Neuronal stem cell (in vitro differentiated cells): ENCODE data around the gene KLK1.

Experiments
- DNase-seq: peaks from one replicate; pipeline ENCODE4 v3.0.0-alpha.2; 2013; ENCODE audit warnings: low spot score
- H2AFZ ChIP-seq: one replicate; pipeline ENCODE4 v1.6.1; 2013; ENCODE audit warnings: mild to moderate bottlenecking, low read length, inconsistent platforms
- H2AK5ac ChIP-seq: 2 replicates; pipeline ENCODE4 v1.6.1; 2013; ENCODE audit warnings: low read depth, mild to moderate bottlenecking, inconsistent platforms, low read length, moderate library complexity, mixed read lengths
- H2BK120ac ChIP-seq: 2 replicates; pipeline ENCODE4 v1.6.1; 2013; ENCODE audit warnings: low read depth, mild to moderate bottlenecking, inconsistent platforms, low read length, moderate library complexity, mixed read lengths
- H2BK12ac ChIP-seq: one replicate; pipeline ENCODE4 v1.6.1; 2013; ENCODE audit warnings: low read length, inconsistent platforms
- H2BK15ac ChIP-seq: 2 replicates; pipeline ENCODE4 v1.6.1; 2013; ENCODE audit warnings: mild to moderate bottlenecking, low read length, inconsistent platforms, mixed read lengths
- H2BK5ac ChIP-seq: one replicate; pipeline ENCODE4 v1.6.1; 2013; ENCODE audit warnings: inconsistent platforms, mild to moderate bottlenecking, low read length, moderate library complexity
- H3K14ac ChIP-seq: one replicate; pipeline ENCODE4 v1.6.1; 2013; ENCODE audit warnings: low read length, inconsistent platforms
- H3K18ac ChIP-seq: 2 replicates; pipeline ENCODE4 v1.6.1; 2013; ENCODE audit warnings: low read length, inconsistent platforms
- H3K23ac ChIP-seq: 2 replicates; pipeline ENCODE4 v1.6.1; 2013; ENCODE audit warnings: low read depth, mild to moderate bottlenecking, mixed read lengths, low read length, inconsistent platforms; ENCODE audit not compliant: poor library complexity
- H3K27ac ChIP-seq: replicated peaks from 3 replicates; pipeline ENCODE4 v1.5.1; 2013; ENCODE audit warnings: low read length, inconsistent platforms
- H3K27me3 ChIP-seq, 3 experiments: 2 replicates each; pipeline ENCODE4 v1.6.1; 2013; ENCODE audit warnings: low read length in 3 of 3, mild to moderate bottlenecking in 2 of 3, inconsistent platforms in 1 of 3, low read depth in 1 of 3, mixed read lengths in 1 of 3, moderate library complexity in 1 of 3; ENCODE audit not compliant: control insufficient read depth in 3 of 3, insufficient read depth in 3 of 3
- H3K36me3 ChIP-seq, 2 donors: replicated peaks in 1 of 2; 2 replicates each; pipeline ENCODE4 v1.6.1; 2013; ENCODE audit warnings: low read length in 2 of 2; ENCODE audit not compliant: control insufficient read depth in 2 of 2, insufficient read depth in 2 of 2
- H3K4ac ChIP-seq: 2 replicates; pipeline ENCODE4 v1.6.1; 2013; ENCODE audit warnings: inconsistent platforms, mild to moderate bottlenecking, low read length, moderate library complexity
- H3K4me1 ChIP-seq, 2 donors: 1 replicate in 1 of 2; 2 replicates in 1 of 2; pipeline ENCODE4 v1.6.1; 2013; ENCODE audit warnings: low read length in 2 of 2, low read depth in 1 of 2; ENCODE audit not compliant: control insufficient read depth in 2 of 2, insufficient read depth in 1 of 2
- H3K4me2 ChIP-seq: one replicate; pipeline ENCODE4 v1.6.1; 2013; ENCODE audit warnings: mild to moderate bottlenecking, low read length, inconsistent platforms; ENCODE audit not compliant: insufficient read depth, poor library complexity, severe bottlenecking
- H3K4me3 ChIP-seq, 2 donors: 2 replicates each; pipeline ENCODE4 v1.5.1; 2013; ENCODE audit warnings: low read length in 2 of 2, mild to moderate bottlenecking in 2 of 2, inconsistent platforms in 1 of 2, moderate library complexity in 1 of 2
- H3K79me1 ChIP-seq: one replicate; pipeline ENCODE4 v1.6.1; 2013; ENCODE audit warnings: low read depth, mild to moderate bottlenecking, inconsistent platforms, low read length, moderate library complexity
- H3K9ac ChIP-seq: one replicate; pipeline ENCODE4 v1.6.1; 2013; ENCODE audit warnings: mild to moderate bottlenecking, low read depth, low read length, inconsistent platforms; ENCODE audit not compliant: poor library complexity
- H3K9me3 ChIP-seq, 2 donors: replicated peaks in 1 of 2; 2 replicates each; pipeline versions ENCODE3 to v1.6.1; 2013; ENCODE audit warnings: low read length in 2 of 2, mild to moderate bottlenecking in 2 of 2, inconsistent platforms in 1 of 2, low read depth in 1 of 2, mixed read lengths in 1 of 2, moderate library complexity in 1 of 2; ENCODE audit not compliant: control insufficient read depth in 2 of 2, insufficient read depth in 1 of 2
- H4K8ac ChIP-seq: one replicate; pipeline ENCODE4 v1.6.1; 2013; ENCODE audit warnings: low read depth, mild to moderate bottlenecking, inconsistent platforms, low read length, moderate library complexity
- H4K91ac ChIP-seq: one replicate; pipeline ENCODE4 v1.6.1; 2013; ENCODE audit warnings: low read length, low read depth, mild to moderate bottlenecking, inconsistent platforms; ENCODE audit not compliant: poor library complexity
- WGBS, 2 donors: extraction: QIAGEN DNeasy Blood & Tissue Kit; methylation state at CpG; one replicate each; pipeline ENCODE4 v1.1.7; 2013; ENCODE audit warnings: missing lambda C conversion rate in 2 of 2, mixed read lengths in 1 of 2; ENCODE audit not compliant: insufficient read length in 2 of 2, insufficient replicate concordance in 1 of 2; ENCODE audit errors: extremely low coverage in 2 of 2; 5-methylcytosine and 5-hydroxymethylcytosine counted together

KLK1 gene

GRCh38 chr19:50779504-50780457 lies 43.8 kb downstream of the KLK1 start:
- no peak for DNase-seq
- Histone ChIP-seq H3K18ac (no peak overlapping the region), H3K4me3 (no peak overlapping the region), H3K27ac (no peak overlapping the region), H2BK5ac (no peak overlapping the region), H4K8ac (no peak overlapping the region), H3K79me1 (no peaks in the 10 kb centered on the region), H3K4ac (no peak overlapping the region), H2BK15ac (no peak overlapping the region), H3K27me3 (peaks cover 3 to 45% (median 20%) of the 10 kb centered on the region in 3 experiments), H2BK120ac (no peak overlapping the region), H3K36me3 (no peaks in the 10 kb centered on the region), H2AK5ac (no peak overlapping the region), H3K14ac (no peak overlapping the region), H3K4me2 (no peak overlapping the region), H3K23ac (no peak overlapping the region), H4K91ac (no peak overlapping the region), H3K4me1 (peaks cover 1 to 3% of the 10 kb centered on the region in 2 donors), H2BK12ac (no peak overlapping the region), H3K9ac (no peak overlapping the region), H3K9me3 (no peaks in the 10 kb centered on the region), H2AFZ (no peak overlapping the region)
- WGBS, 2 donors, result no CpG with 5 or more reads among the region's 25 CpGs

- no peak overlapping the region for H2AK5ac ChIP-seq
- H2BK120ac ChIP-seq, result no peak overlapping the region
- H2BK12ac ChIP-seq, result no peak overlapping the region
- H3K14ac ChIP-seq, result no peak overlapping the region
- H2BK15ac ChIP-seq, result no peak overlapping the region
- no peak overlapping the region for H3K4ac ChIP-seq
- H3K79me1 ChIP-seq, result no peaks in the 10 kb centered on the region
- H3K23ac ChIP-seq, result no peak overlapping the region
- H3K36me3 ChIP-seq, result no peaks in the 10 kb centered on the region
- H4K91ac ChIP-seq, result no peak overlapping the region
- H3K4me3 ChIP-seq, result no peak overlapping the region
- no CpG with 5 or more reads among the region's 7 CpGs for WGBS, 2 donors
- no peaks in the 10 kb centered on the region for H3K9me3 ChIP-seq
- no peak overlapping the region for H3K4me2 ChIP-seq
- H3K9ac ChIP-seq, result no peak overlapping the region
- H3K27me3 ChIP-seq, result peaks cover 3 to 45% (median 20%) of the 10 kb centered on the region in 3 experiments
- no peak overlapping the region for H2AFZ ChIP-seq
- H4K8ac ChIP-seq, result no peak overlapping the region
- no peak overlapping the region for H3K27ac ChIP-seq
- H3K18ac ChIP-seq, result no peak overlapping the region
- peaks cover 1 to 3% of the 10 kb centered on the region in 2 donors for H3K4me1 ChIP-seq
- DNase-seq, result no peak
- no peak overlapping the region for H2BK5ac ChIP-seq
Observed at GRCh38 chr19:50778906-50779430, 44.6 kb downstream of the KLK1 start.

GRCh38 chr19:50777830-50778303 lies 45.7 kb downstream of the KLK1 start:
- no peak overlapping the region for H3K4ac ChIP-seq
- peaks cover 3 to 45% (median 20%) of the 10 kb centered on the region in 3 experiments for H3K27me3 ChIP-seq
- no peaks in the 10 kb centered on the region for H3K79me1 ChIP-seq
- no peak overlapping the region for H3K14ac ChIP-seq
- H3K4me2 ChIP-seq, result no peak overlapping the region
- DNase-seq, result no peak
- H3K9ac ChIP-seq, result no peak overlapping the region
- peak overlapping the region; percentile 48 for H2AFZ ChIP-seq
- peaks cover 0 to 1% of the 10 kb centered on the region in 2 donors for H3K4me1 ChIP-seq
- H3K18ac ChIP-seq, result no peak overlapping the region
- no peak overlapping the region for H4K91ac ChIP-seq
- no peak overlapping the region for H3K27ac ChIP-seq
- WGBS, 2 donors, result no CpG with 5 or more reads among the region's 30 CpGs
- no peaks in the 10 kb centered on the region for H3K9me3 ChIP-seq
- H4K8ac ChIP-seq, result no peak overlapping the region
- H2AK5ac ChIP-seq, result no peak overlapping the region
- no peak overlapping the region for H2BK120ac ChIP-seq
- no peak overlapping the region for H2BK15ac ChIP-seq
- no peak overlapping the region for H2BK12ac ChIP-seq
- no peak overlapping the region for H2BK5ac ChIP-seq
- no peak overlapping the region for H3K4me3 ChIP-seq
- no peaks in the 10 kb centered on the region for H3K36me3 ChIP-seq
- no peak overlapping the region for H3K23ac ChIP-seq

GRCh38 chr19:50777261-50777660 lies 46.3 kb downstream of the KLK1 start:
- H3K36me3 ChIP-seq, result no peaks in the 10 kb centered on the region
- H3K23ac ChIP-seq, result no peak overlapping the region
- no peak overlapping the region for H2AK5ac ChIP-seq
- H2BK12ac ChIP-seq, result no peak overlapping the region
- no peaks in the 10 kb centered on the region for H3K9me3 ChIP-seq
- no peak overlapping the region for H3K18ac ChIP-seq
- H3K9ac ChIP-seq, result no peak overlapping the region
- H3K4me3 ChIP-seq, result no peak overlapping the region
- H4K8ac ChIP-seq, result no peak overlapping the region
- H3K4me1 ChIP-seq, result peaks cover 0 to 1% of the 10 kb centered on the region in 2 donors
- no peak overlapping the region for H2BK5ac ChIP-seq
- H3K79me1 ChIP-seq, result no peaks in the 10 kb centered on the region
- WGBS, 2 donors, result 100% methylated on average over 1 of the region's 4 CpGs
- peaks cover 3 to 45% (median 20%) of the 10 kb centered on the region in 3 experiments for H3K27me3 ChIP-seq
- no peak overlapping the region for H4K91ac ChIP-seq
- no peak overlapping the region for H3K4ac ChIP-seq
- H2AFZ ChIP-seq, result no peak overlapping the region
- no peak for DNase-seq
- H2BK15ac ChIP-seq, result no peak overlapping the region
- H3K4me2 ChIP-seq, result no peak overlapping the region
- no peak overlapping the region for H3K27ac ChIP-seq
- no peak overlapping the region for H2BK120ac ChIP-seq
- no peak overlapping the region for H3K14ac ChIP-seq
